GM23248 (cell line): ENCODE measurements around the gene PLEK2.

ENCODE experiments used
- EZH2 ChIP-seq: fragments of 200-600 bp; sonication (generic); IDR thresholded peaks from 2 replicates; pipeline ENCODE4 v1.6.1; 2018; ENCODE audit warnings: antibody characterized with exemption, mild to moderate bottlenecking; ENCODE audit not compliant: insufficient read depth, poor library complexity, severe bottlenecking
- EZH2phosphoT487 ChIP-seq: fragments of 200-600 bp; sonication (generic); IDR thresholded peaks from 2 replicates; pipeline ENCODE4 v1.6.1; 2018; ENCODE audit warnings: antibody characterized with exemption, moderate library complexity, mild to moderate bottlenecking, low read depth; ENCODE audit not compliant: insufficient read depth

DNA sequence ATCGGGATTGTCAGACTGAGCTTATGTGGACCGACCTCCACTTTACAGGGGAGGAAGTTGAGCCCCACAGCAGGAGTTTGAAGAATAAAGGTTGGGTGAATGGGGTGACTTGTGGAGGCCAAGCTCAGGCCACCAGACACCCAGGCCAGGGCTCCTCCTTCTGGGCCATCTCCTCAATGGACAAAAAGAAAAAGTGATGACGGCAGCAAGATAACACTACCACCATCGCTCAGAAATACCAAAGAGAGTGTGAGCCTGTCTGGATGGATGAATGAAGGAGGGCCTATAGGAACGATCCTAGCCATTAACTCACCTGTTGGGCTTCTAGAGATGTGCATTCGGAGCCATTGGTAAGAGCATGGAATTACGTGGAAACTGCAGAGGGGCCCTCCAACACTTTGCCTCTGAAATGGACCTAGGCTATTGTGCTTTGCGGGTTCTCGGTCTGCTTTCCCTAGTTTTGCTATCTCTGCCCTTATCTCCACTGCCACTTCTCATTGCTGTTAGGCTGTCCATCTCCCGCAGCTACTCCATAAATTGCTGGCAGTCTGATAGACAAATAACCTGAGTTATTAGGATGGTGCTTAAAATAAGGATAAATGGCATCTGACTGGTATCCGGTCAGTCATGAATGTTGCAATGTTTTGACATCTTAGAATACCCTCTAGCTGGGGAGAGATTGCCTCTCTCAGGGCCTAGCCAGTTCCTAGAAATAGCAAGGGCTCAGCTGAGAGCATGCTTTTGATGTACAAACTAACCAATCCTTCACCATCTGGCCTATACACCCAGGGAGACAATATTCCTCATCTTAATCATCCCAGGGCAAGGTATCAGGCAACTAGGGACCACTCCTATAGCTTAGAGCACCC, 9.6 kb upstream of the PLEK2 start:
- TF ChIP-seq EZH2 (no peak), EZH2phosphoT487 (no peak)
